Right ventricle myocardium superior (tissue), 1 donor: ENCODE measurements around the gene COQ6. TPM values are rescaled to one million over a fixed set of nuclear protein-coding genes. Genes with fewer than 3 reads are reported as not detected.
"Not testable (repeated sequence)": the region's sequence is repeated elsewhere in the genome, so short reads cannot be mapped to it uniquely, and the experiment has no call there.

ENCODE experiments used
- ATAC-seq: fragments of 200-7000 bp; cut with Tn5 transposase; one replicate; pipeline ENCODE4 v1.9.1; 2020; ENCODE audit warnings: mild to moderate bottlenecking; ENCODE audit not compliant: poor library complexity
- DNase-seq: peaks from one replicate; pipeline ENCODE4 v3.0.0-alpha.2; 2020
- intact Hi-C: fragments of 100-400 bp; cut with DNase I; formaldehyde crosslinking; loops from one replicate; pipeline ENCODE4 v1.11.2; 2022
- long read RNA-seq: library from polyadenylated mRNA; unstranded; transcript quantifications from one replicate; pipeline ENCODE4 v2.0.0, GENCODE V29; 2021
- total RNA-seq: library from RNA; stranded (reverse); fragmentation: NEBNext Ultra II Directional; extraction: Animal tissue kit (Norgen Biotek cat#: 25700); gene quantifications from one replicate; pipeline ENCODE4 v1.2.1, GENCODE V29; 2021
- donor health status: DM: no; HTN: yes; CAD: no; lungs with severe emphysema.

Gene COQ6
- 49.9 TPM for total RNA-seq
- long read RNA-seq, transcript COQ6-201 (12 exons, 2,118 nt), result major isoform, 131 of 161 reads
- long read RNA-seq, partial matches to known transcripts, result 17 of 161 reads
- long read RNA-seq, other reads (novel, unspliced or antisense), result 13 of 161 reads

DNA sequence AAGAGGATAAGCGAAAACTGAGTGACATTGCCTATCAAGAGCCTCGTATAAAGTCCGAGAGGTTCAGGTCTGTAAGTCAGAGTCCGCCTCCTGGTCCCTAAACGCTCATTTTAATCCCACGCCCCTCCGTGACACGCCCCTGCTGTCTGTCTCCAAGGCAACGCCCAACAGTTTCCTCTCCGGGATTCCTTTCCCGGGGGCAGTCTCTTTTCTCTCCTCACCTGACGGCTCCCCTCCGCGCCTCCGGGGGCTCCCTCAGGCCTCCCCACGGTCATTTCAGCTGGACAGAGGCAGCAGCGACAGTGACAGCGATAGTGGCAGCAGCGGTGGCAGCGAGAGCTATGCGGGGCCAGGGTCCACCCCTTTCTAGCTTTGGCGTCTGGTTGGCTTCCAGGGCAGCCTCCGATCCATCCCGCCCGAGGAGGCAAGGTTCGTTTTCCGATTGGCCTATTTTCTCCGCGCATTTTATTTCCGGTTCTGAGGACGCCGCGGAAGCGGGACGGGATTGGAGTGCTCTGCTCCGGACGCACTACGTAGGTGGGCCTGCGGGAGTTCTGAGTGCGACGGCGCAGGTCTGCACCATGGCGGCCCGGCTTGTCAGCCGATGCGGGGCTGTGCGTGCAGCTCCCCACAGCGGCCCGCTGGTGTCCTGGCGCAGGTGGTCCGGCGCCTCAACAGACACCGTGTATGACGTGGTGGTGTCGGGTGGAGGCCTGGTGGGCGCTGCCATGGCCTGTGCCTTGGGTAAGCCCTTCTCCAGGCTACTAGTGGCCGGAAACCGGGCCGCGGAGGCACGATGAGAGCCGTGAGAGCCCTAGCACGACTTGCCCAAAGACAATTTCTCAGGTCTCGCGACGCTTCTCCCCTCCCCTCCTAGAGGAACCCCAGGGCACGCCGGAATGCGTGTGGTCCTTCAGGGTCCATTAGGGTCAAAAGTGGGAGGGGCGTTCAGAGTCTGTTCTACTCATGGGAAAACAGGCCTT lies at the start of gene COQ6, which contains the start of gene FAM161B:
Gene COQ6 (plus strand): TSS at position 551 of the 983 bp plus-strand sequence. CDS start 31 bp downstream, at position 582.
Gene FAM161B (minus strand): TSS at position 343 of the 983 bp plus-strand sequence. CDS start 68 bp downstream, at position 275.
- intact Hi-C loops, result no loop called here
- ATAC-seq, result peak; percentile 98
- DNase-seq, result peak; percentile 96

DNA sequence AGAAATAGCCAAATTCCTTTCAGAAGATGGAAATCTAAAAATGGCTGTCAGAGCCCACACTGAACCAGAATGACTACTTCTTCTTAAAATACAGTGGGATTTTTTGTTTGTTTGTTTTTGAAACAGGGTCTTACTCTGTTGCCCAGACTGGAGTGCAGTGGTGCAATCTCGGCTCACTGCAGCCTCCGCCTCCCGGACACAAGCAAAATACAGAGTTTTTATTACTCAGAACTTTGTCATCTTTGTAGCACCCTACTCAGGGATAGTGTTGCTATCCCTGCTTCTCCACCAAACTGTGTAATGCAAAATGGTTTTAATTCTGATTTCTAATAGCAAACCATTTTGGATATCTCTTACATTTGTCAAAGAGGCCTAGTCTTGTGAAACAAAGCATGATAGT lies 47.1 kb upstream of the COQ6 start:
- no peak for ATAC-seq
- DNase-seq, result no peak
- intact Hi-C loops, result no loop called here

DNA sequence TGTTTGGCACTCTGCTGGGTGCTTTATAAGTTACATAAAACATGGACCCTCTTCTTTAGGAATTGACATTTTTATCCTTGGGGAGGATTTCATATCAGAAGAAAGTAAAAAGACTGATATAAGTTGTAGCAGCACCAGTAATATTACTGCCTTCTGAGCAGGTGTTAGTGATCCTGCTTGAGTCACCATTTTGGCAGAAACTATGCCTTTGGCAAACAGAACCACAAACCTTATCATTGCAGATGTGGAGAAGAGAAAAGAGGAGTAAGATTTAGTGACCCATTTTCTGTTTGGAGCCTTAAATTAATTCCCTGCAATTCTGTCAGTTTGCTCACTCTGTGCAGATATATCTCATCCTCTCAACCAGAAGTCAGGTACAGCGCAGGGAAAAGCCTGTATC lies 40.4 kb upstream of the COQ6 start:
- DNase-seq, result no peak
- ATAC-seq, result no peak
- intact Hi-C loops, result no loop called here

DNA sequence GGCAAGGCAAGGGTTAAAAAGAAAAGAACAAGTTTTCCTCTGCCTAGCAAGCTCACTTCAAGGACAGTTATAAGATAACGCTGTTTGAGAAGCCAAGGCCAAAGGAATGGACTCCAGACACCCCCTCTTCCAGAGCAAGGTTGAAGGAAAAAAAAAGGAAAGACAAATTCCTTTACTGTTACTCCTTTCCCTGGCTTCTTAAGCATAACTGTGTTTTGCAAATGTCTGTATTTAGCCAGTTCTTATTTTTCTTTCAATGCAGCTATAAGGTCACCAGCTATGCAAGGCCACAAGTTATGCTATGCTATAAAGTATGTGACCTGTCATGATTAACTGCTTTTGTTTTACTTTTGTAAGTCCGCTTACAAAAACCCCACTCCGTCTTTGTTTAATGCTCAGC lies 36.8 kb upstream of the COQ6 start:
- DNase-seq (no peak), ATAC-seq (no peak)
- intact Hi-C loops, result no loop called here

DNA sequence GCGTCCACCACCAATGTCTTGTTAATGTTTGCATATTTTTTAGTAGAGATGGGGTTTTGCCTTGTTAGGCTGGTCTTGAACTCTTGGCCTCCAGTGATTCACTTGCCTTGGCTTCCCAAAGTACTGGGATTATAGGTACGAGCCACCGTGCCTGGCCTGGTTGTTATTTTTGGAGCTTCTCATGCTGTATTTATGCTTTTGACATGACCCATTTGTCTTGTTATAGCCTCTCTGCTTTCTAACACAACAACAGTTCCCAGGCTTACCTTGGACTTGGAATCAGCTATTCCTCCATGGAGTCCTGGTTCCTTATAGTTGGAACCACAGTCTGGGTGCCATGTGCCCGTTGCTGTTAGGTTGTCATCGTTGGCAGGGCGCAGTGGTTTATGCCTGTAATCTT lies 33.8 kb upstream of the COQ6 start:
- ATAC-seq, result no peak
- no peak for DNase-seq
- intact Hi-C loops, result no loop called here

DNA sequence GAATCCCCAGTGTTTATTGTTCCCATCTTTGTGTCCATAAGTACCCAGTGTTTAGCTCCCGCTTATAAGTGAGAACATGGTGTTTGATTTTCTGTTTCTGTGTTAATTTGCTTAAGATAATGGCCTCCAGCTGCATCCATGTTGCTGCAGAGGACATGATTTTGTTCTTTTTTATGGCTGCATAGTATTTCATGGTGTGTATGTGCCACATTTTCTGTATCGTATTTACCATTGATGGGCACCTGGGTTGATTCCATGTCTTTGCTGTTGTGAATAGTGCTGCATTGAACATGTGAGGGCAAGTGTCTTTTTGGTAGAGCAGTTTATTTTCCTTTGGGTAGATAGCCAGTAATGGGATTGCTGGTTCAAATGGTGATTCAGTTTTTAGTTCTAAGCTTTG lies 30.6 kb upstream of the COQ6 start:
- intact Hi-C loops, ATAC-seq, DNase-seq: not testable (repeated sequence)

DNA sequence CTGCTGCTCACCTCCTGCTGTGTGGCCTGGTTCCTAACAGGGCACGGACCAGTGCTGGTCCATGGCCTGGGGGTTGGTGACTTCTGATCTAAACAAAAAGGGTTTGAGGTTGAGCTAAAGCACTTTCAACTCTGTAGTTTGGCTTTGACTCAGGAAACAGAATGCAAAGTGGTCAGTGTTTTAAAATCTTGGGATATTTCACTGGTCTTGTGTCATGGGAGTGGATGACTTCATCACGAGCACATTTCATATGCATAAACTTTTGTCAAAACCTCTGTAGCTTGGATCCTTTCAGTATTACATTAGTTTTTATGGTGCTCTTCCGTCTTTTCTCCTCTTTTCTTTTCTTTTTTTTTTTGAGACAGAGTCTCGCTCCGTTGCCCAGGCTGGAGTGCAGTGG lies 25.8 kb upstream of the COQ6 start:
- DNase-seq (no peak), ATAC-seq (no peak)
- intact Hi-C loops, result no loop called here

DNA sequence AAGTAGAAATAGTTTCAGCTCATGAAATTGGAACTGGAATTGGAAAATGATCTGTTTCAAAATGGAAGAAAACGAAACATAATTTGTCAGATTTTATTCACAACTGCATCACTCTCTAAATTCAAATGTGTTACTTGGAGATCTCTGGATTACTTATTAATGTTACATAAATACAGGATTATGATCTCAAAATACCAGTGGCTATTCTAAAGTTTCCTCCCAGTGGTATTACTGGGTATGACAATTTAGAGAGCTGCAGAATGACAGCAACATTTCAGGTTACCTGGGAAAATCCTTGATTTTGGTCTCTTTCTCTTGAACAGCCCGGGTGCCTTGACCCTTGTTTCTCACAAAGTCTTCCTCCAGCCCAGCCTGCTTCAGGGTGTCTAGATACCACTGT lies 14.4 kb upstream of the COQ6 start:
- DNase-seq (no peak), ATAC-seq (no peak)
- intact Hi-C loops, result no loop called here

DNA sequence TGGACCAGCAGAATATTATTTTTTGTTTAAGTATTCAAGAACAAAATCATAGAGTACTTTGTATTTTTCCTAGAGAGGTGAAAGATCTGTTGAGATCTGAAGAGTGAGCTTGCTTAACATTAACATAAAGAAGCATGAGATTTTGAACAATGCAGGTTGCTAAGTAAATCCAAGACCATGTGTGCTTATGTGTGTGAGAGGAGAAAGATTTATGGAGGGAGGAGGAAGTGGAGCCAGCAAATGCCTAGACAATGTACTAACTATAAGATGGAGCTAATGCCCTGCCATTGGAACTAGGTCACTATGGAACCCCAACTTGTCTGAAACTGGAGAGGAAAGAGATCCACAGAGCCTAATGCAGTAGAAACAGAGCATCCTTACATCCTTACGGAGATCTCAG lies 13.6 kb upstream of the COQ6 start:
- no peak for ATAC-seq
- no peak for DNase-seq
- intact Hi-C loops, result no loop called here

DNA sequence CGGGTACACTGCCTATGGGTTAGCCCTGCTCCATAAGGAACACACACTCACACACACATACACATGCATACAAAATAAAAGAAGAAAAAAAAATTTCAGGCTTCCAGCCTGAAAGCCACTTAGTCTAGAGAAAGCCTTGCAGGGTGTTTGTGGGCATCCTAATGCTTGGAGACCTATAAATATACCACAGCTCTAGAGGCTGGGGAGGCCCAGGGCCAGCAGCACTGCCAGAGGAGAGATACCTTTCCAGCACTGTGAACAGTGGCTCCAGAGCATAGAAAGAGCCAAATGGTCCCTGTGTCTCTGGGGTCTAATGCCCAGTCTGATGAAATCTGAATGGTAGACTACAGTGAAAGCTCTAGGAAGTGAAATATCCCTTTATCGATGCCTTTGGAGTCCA lies 13.1 kb upstream of the COQ6 start:
- ATAC-seq (no peak), DNase-seq (no peak)
- intact Hi-C loops, result no loop called here

DNA sequence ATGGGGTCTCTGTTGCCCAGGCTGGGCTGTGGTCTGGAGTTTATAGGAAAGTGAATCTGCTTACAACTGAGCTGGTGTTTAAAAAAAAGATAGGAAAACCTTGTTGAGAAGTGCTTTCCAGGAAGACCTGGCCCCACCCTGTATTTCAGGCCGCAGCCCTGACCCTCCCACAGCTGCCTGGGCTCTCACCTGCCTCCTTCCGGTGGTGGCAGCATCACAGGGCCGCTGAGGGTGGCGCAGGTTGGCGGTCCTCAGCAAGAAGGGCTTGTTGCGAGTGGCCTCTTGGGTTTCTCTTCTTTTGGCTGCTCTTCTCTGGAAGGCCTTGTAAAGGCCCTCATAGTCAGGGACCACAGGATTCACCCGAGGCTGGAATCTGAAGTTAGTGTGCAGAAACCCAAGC lies 7.9 kb upstream of the COQ6 start:
- ATAC-seq, result no peak
- DNase-seq, result no peak
- intact Hi-C loops, result no loop called here

DNA sequence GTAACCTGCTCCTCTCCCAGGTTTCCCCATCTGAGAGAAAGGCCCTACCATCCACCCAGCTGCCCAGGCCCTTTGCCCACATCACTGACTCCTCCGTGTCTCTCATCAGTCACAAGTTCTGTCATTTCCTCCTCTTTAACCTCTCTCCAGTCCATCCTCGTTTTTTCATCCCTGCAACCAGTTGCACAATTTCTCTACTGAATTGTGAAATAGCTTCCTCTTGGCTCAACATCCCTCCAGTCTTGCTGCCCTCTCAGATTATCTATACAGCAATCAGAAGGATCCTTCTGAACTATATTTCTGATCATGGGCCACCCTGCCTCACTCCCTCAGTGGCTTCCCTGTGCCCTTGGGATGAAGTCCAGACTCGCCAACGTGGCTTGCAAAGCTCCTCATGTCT lies 7.0 kb upstream of the COQ6 start:
- ATAC-seq, result peak; percentile 80
- no peak for DNase-seq
- intact Hi-C loops, result no loop called here

DNA sequence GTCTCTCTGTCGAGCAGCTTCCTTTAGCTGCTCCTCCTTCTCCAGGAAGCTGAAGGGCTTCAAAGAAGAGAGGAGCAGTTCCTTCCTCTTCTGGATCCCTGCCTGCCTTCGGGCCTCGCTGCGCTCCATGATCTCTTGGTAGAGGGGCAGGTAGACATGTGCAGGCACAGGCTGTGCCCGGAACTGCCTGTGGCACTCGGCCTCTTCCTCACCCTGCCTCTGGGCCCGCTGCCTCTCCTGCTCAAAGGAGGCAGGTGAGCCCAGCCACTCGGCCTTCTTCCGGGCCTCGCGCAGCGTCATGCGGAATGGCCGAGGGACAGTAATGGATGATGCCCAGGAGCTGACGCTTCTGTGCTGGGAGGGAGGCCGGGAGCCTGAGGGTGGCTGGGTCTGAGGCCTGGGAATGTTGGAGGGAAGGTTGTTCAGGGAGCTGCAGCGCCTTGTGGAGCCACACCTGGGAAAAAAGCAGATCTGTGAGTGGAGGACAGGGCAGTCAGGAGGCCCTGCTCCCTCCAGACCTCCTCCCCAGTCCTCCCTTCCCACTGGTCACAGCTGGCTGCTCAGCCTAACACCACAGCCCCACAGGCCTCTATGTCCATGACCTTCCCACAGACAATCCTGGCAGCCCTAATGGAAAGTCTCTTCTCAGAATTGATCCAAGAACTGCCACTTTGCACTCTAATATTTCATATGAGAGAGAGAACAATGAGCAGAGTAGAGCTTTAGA lies 5.5 kb upstream of the COQ6 start:
- ATAC-seq (no peak), DNase-seq (no peak)
- intact Hi-C loops, result no loop called here

DNA sequence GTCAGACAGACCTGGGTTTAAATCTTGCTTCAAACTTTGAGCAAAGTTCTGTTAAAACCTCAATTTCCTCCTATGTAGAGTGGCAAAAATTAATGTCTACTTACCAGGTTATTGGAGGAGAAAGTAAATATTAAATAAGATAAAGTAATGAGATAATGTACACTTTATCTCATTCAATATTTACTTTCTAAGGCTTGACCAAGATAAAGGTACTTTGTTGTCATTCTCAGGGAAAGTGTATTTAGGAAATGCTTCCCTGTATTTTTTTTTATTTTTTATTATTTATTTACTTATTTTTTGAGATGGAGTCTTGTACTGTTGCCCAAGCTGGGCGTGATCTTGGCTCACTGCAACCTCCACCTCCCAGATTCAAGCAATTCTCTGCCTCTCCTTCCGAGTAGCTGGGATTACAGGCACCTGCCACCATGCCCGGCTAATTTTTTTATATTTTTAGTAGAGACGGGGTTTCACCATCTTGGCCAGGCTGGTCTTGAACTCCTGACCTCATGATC lies 4.9 kb upstream of the COQ6 start:
- intact Hi-C loops, result no loop called here
- DNase-seq (no peak), ATAC-seq (no peak)

DNA sequence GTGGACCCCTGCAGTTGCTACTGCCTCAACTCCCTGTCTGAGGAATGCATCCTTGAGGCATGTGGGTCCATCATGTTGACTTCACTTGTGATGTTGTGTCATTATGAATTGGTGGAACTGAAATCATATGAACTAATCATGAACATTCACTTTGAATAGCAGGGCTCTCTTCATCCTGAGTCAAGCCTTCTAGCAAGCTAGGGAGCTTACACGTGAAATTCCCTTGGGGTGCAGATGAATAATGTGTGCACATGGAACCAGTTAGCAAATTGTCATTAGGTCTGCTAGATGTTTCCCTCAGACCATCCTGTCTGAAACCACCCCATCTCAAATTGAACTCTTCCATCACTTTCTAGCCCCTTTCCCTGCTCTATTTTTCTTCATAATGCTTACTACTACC lies 3.6 kb downstream of the COQ6 start:
- no peak for ATAC-seq
- no peak for DNase-seq
- intact Hi-C loops, result no loop called here

DNA sequence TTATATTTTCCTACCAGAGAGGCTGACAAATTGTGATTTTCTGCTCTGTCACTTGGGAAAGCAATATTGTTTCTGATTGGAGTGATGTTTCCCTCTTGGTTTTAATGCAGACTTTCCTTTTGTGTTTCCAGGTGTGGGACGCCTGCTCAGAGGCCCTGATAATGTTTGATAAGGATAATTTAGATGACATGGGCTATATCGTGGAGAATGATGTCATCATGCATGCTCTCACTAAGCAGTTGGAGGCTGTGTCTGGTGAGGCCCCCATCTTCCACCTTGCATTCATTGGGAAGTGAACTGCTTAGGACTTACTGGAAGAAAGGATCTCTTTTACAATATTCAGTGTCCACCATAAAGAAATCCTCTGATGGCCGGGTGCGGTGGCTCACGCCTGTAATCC lies 5.6 kb downstream of the COQ6 start:
- ATAC-seq (no peak), DNase-seq (no peak)
- intact Hi-C loops, result no loop called here

DNA sequence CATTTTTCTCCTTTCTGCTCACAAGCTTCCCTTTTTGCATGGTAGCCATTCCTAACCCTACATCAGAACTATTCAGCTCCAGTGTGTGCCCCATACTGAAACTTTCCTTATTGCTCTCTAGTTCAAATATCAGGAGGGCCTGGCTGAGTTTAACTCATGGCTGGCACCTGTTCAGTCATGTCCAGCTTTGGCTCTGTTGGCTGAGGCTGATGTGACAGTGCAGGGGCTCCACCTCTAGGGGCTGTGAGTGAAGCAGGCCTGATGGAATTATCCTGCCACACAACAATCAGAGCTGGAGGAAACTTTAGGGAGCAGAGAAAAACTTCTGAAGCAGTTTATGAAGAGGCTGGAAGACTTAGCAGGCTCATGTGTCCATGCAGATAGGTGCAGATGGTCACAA lies 8.5 kb downstream of the COQ6 start:
- DNase-seq, result no peak
- intact Hi-C loops, result no loop called here
- no peak for ATAC-seq

DNA sequence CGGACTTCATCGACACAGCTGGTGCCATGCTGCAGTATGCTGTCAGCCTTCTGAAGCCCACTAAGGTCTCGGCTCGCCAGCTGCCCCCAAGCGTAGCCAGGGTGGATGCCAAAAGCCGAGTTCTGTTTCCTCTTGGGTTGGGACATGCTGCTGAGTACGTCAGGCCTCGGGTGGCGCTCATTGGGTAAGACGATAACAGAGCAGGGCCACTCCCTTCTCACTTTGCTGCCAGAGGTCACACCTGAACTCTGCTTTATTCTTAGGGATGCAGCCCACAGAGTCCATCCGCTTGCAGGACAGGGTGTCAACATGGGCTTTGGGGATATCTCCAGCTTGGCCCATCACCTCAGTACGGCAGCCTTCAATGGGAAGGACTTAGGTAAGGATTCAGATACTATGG lies 11.1 kb downstream of the COQ6 start:
- intact Hi-C loops, result no loop called here
- ATAC-seq, result no peak

DNA sequence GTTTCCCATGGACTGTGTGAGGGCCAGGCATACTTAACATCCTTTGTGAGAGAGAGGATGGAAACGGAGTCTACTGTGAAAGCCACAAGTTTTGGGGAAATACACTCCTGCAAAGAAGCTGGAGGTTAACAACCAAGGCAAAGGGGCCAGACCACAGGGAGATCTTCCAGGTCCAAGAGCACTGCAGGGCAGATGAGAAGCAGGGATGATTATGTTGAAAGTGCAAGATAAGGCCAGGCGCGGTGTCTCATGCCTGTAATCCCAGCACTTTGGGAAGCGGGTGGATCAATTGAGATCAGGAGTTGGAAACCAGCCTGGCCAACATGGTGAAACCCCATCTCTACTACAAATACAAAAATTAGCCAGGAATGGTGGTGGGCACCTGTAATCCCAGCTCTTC lies 15.1 kb downstream of the COQ6 start:
- intact Hi-C loops, result no loop called here
- no peak for ATAC-seq
- no peak for DNase-seq

More for the DNA sequence above, 11.1 kb downstream of the COQ6 start:
- no peak for DNase-seq
